Measurements from ENCODE around the gene GOLGA6B.
"Not testable (repeated sequence)": the region's sequence is repeated elsewhere in the genome, so short reads cannot be mapped to it uniquely, and the experiment has no call there.

GOLGA6B gene

DNA sequence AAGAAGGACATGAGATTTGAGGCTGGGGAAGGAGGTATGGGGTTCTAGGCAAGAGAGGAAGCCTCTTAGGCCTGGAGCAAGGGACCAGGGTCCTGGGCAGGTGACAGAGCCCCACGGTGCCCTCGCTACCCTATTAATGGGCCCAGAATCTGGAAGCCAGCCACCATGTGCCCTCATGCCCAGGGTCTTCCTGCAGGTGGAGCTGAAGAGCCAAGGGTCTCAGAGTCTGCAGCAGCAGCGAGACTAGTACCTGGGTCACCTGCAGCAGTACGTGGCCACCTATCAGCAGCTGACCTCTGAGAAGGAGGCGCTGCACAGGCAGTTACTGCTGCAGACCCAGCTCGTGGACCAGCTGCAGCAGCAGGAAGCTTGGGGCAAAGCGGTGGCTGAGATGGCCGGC lies 9.4 kb downstream of the GOLGA6B start:
- not testable (repeated sequence) for DNase-seq (ENCODE audit: low read depth in 2 of 2)

DNA sequence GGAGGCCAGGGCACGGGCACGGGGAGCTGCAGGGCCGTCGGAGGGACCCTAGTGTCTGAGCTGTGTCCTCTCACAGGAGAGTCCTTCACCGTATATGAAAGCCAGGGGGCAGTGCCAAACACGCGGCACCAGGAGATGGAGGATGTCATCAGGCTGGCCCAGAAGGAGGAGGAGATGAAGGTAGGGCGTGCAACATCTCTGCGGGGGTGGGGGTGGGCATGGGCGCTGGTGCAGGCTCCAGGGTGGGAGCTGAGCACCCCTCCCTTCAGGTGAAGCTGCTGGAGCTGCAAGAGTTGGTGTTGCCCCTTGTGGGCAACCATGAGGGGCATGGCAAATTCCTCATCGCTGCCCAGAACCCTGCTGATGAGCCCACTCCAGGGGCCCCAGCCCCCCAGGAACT lies 11.2 kb downstream of the GOLGA6B start:
- not testable (repeated sequence) for DNase-seq (ENCODE audit: low read depth in 2 of 2)

DNA sequence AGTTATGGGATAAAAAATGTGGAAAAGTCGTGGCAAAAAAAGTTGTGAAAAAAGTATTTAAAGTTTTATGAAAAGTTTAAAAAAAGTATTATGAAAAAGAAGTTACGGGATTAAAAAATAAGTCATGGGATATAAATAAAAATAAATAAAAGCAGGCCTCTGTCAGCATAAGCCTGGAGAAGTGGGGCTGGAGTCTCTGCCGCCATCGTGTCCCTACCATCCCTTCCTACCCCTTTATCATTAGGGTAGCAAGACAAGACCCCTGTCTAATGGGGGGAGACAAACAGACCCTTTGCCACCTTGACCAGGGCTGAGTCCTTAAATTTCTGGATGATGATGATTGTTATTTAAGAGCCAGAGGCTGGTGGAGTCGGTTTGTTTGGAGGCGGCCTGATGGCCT lies 15.3 kb downstream of the GOLGA6B start:
- DNase-seq (ENCODE audit: low read depth in 2 of 2) = not testable (repeated sequence)

DNA sequence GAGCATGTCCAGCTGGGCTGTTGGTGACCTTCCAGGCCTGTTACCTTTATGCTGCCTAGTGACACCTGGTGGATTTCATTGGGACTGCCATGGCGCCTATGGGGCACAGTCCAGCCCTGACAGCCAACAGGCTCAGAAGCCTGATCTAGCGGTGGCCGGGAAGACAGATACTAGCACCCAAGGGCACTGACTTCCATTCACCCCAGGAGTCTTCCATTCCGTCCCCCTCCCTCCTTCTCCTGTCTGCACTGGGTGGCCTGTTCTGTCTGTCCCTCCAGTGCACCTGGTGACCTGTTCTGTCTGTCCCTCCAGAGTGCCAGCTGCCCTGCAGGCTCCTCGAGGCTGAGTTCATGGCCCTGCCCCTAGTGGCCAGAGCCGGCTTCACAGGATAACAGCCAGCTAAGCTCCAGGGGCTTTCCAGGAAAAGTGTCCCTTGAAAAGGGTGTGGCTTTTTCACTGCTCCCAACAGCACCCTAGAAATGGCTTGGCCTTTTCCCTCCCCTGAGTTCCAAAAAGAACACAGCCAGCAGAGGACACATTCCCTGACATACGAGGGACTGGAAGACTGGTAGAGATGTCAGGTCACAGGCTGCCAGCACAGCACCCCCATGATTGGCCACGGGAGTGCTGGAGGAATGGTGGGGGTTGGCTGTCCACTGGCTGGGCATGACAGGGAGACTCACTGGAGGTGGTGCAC lies 16.3 kb downstream of the GOLGA6B start:
- DNase-seq (ENCODE audit: low read depth in 2 of 2) = peak; percentile 30 to 33

DNA sequence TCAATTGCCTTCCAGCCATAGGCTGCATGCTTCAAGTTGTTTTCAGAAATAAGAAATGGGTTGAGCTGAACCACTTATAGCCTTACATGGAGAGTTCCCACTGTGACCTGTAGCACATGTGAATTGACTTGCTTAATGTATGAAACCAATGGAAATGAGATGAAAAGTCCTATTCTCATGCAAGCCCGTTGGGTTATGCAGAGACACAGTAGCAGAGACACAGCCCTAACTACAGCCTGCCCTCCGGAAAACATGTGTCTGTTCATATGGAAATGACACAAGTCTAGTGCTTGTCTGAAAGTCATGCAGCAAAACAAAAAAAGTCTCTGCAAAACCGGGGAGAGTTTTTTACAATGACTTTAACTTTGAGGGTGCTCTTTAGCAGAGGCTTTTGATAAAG lies 17.0 kb downstream of the GOLGA6B start:
- no peak for DNase-seq (ENCODE audit: low read depth in 2 of 2)

DNA sequence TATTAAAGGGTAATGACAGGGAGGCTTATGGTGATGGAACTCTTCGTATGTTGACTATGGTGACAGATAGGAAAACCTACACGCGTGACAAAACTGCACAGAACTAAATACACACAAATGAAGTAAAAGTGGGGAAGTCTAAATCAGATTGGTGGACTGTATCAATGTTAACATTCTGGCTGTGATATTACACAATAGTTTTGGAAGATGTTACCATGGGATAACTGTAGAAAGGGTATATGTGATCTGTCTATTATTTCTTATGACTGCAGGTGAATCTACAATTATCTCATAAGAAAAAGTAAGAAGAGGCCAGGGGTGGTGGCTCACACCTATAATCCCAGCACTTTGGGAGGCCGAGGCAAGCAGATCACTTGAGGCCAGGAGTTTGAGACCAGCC lies 22.3 kb downstream of the GOLGA6B start:
- DNase-seq (ENCODE audit: low read depth in 2 of 2) = no peak

DNA sequence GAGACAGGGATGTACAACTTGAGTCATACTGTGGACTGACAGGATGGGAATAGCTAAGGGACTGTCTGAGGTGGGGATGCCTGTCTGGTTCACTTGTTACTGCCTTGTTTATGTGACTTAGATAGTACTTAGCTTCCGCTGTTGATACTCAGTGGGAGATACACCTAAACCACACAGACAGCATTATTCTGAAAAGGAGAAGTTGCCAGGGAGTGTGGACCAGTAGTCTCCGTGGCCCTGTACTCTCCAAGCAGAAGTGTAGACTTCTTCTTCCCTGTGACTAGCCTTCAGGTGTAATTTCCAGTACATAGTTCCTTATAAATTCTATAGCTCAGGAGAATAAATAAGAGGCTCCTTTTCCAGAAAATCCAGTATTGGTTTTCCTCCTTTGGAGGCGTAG lies 26.4 kb downstream of the GOLGA6B start:
- no peak for DNase-seq (ENCODE audit: low read depth in 2 of 2)

DNA sequence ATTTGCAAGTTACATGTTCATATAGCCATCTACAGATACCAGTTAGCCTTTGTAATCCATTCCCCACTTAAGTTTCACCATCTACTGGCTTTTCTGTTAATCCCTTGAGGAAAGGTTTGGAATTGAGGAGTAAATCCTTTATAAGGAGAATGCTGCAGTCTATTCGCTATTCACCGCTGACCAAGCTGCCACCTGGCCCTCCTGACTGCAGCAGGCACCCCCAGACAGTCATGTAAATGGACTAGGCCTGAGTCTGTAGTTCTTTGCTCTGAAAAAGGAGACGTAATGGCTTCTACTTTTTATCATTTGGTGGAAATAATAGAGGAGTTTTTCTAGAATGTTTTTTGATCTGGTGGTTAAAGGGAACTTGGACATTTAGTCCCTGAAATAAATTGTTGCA lies 28.3 kb downstream of the GOLGA6B start:
- DNase-seq (ENCODE audit: low read depth in 2 of 2) = no peak

DNA sequence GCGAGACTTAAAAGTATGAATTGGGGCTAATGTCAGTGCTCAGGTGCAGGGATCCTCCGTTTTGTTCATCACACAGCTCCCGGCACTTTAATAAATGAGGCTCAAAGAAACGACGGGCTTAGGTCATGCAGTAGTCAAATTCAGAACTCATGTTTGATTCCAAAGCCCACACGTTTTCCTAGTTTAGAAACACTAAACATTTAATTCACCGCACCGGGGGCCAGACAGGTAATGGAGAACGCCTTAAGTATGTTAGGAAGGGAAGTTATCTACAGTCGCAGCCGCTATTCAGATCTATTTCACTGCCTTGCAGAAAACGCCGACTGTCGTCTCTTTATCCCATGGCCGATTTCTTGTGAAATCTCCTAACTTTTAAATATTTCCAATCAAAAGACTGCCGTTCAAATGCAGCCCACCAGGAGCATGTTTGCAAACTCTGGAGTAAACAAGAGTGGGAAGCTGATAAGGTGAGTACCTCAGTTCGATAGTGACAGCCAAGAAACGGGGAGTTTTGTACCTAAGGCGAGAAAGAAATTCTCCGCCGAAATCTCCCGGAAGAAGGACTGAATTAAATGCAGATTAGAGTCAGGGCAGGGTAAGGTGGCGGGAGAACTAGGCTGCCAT lies 30.9 kb downstream of the GOLGA6B start:
- DNase-seq (ENCODE audit: low read depth in 2 of 2) = no peak

DNA sequence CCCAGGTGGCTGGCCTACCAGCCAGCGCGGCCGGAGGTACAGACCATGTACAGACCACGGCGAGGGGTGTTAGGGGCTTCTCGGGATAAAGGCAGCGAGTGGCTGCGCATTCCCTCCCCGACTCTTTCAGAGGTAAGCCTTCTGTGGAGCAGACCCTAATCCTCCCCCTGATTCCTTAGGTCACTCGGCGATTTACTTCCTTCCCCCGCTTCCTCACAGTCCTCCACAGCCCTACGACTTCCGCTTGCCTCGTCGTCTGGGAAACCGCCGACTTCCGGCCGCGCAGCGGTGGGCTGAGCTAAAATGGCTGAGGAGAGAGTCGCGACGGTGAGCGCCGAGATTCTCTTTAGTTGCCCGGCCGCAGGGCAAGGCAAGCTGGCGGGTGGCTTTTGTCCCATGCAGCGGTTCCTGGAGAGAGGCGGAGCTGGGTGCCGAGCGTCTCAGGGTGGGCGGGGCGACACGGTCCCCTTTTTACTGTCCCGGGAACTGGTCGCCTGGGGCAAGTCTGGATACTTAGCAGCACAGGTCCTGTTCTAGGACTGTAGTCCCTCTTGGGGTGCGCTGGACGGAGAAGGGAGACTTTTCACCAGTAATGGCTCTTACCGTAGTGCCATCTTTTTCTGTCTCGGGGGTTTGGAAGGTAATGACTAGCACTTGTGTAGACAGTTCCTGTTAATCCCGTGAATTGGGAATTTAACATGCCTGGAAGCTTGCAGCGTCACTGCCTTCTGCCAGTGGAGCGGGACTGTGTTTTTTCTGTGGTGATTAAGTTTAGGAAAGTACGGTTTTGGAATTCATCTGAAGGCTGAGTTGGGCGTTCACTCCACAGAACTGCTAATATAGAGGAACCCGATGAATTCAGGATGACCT lies 31.7 kb downstream of the GOLGA6B start, which contains the start of the genes BBS4 and HIGD2B:
TSS of gene BBS4 (plus strand) at position 283 of the 870 bp plus-strand sequence. CDS start at position 304, 21 bp downstream.
TSS of gene HIGD2B (minus strand) at position 258 of the 870 bp plus-strand sequence. CDS start 9,808 bp downstream, outside the sequence.
- DNase-seq (ENCODE audit: low read depth in 2 of 2) = peak; percentile 73 to 77

DNA sequence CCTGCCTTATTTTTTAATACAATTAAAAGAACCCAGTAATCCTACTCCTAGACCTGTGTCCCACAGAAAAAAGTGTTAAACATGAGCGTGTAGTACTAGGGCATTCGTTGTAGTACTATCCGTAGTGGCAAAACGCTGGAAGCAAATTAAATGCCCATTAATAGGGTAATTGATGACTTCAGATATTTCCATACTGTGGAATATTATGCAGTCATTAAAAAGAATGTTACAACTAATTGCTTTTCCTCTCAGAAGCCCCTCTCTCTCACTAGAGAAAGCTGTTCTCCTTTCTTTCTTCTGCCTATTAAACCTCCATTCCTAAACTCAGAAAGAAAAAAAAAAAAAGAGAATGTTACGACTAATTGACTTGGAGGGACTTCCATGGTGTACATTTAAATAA lies 34.2 kb downstream of the GOLGA6B start:
- no peak for DNase-seq (ENCODE audit: low read depth in 2 of 2)

DNA sequence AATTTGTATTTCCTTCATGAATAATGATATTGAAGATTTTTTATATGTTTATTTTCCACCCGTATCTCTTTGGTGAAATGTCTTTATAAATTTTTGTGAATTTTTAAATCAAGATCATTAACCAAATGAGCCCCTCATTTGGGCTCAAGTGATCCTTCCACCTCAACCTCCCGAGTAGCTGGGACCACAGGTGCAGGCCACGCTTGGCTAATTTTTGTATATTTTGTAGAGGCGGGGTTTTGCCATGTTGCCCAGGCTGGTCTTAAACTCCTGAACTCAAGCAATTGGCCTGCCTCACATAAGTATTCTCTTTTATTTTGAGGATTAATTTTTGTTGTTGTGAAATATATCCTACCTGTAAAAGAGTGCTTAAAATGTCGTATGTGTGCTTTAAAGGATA lies 36.4 kb downstream of the GOLGA6B start:
- DNase-seq (ENCODE audit: low read depth in 2 of 2) = no peak

DNA sequence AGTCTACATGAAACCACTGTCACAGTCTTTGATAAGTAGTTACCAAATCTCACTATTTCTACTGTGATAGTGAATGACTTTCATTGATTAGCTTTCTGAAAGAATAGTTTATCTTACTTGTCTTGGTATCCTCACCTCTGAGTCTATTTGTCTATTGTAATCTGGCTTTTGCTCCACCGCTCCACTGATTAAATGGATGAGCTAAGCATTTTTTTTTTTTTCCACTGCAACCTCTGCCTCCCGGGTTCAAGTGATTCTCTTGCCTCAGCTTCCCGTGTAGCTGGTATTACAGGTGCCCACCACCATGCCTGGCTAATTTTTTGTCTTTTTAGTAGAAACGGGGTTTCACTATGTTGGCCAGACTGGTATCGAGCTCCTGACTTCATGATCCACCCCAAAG lies 44.4 kb downstream of the GOLGA6B start:
- DNase-seq (ENCODE audit: low read depth in 2 of 2) = no peak

DNA sequence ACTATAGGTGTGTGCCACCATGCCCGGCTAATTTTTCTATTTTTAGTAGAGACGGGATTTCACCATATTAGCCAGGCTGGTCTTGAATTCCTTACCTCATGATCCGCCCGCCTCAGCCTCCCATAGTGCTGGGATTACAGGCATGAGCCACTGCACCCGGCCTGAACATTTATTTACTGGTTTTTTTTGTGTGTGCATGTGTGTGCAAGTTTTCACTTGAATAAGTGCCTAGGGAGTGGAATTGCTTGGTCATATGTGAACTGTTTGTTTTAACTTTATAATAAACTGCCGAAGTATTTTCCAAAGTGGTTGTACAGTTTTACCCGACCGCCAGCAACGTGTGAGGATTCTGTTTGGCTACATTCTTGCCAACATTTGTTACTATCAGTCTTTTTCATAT lies 45.6 kb downstream of the GOLGA6B start:
- DNase-seq (ENCODE audit: low read depth in 2 of 2) = no peak

DNA sequence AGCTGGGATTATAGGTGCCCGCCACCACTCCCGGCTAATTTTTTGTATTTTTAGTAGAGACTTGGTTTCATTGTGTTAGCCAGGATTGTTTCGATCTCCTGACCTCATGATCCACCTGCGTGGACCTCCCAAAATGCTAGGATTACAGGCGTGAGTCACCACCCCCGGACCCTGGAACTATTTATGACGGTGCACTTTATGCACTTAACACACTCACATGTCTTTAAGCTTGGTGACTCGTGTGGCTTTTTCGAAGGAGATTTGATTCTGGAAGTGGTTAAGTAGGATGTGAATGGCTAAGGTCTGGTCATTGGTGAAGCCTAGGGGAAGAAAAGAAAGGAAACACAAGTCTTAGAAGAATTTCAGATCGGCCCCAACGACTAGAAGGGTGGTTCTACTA lies 51.8 kb downstream of the GOLGA6B start:
- no peak for DNase-seq (ENCODE audit: low read depth in 2 of 2)

DNA sequence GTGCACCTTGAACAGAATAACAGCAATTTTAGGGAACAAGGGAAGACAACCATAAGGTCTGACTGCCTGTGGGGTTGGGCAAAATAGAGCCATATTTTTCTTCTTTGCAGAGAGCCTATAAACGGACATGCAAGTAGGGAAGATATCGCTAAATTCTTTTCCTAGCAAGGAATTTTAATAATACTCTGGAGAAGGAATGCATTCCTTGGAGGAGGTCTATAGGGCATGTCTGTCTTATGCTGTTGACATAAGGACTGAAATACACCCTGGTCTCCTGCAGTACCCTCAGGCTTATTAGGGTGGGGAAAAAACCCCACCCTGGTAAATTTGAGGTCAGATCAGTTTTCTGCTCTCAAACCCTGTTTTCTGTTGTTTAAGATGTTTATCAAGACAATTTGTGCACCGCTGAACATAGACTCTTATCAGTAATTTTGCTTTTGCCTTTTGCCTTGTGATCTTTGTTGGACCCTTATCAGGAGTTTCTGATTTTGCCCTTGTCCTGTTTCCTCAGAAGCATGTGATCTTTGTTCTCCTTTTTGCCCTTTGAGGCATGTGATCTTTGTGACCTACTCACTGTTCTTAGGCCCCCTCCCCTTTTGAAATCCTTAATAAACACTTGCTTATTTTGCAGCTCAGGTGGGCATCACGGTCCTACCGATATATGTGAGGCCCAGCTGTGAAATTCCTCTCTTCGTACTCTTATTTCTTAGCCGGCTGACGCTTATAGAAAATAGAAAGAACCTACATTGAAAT lies 54.2 kb downstream of the GOLGA6B start:
- not testable (repeated sequence) for DNase-seq (ENCODE audit: low read depth in 2 of 2)
